GM21390 (cell line): ENCODE results near the gene RNF146.
"Not testable (repeated sequence)": the region's sequence is repeated elsewhere in the genome, so short reads cannot be mapped to it uniquely, and the experiment has no call there.

Experiments used
- ATAC-seq: cut with Tn5 transposase; IDR thresholded peaks from one replicate; pipeline ENCODE4 v1.9.1; 2021; ENCODE audit not compliant: unreplicated experiment

The RNF146 gene, protein sequence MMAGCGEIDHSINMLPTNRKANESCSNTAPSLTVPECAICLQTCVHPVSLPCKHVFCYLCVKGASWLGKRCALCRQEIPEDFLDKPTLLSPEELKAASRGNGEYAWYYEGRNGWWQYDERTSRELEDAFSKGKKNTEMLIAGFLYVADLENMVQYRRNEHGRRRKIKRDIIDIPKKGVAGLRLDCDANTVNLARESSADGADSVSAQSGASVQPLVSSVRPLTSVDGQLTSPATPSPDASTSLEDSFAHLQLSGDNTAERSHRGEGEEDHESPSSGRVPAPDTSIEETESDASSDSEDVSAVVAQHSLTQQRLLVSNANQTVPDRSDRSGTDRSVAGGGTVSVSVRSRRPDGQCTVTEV

DNA sequence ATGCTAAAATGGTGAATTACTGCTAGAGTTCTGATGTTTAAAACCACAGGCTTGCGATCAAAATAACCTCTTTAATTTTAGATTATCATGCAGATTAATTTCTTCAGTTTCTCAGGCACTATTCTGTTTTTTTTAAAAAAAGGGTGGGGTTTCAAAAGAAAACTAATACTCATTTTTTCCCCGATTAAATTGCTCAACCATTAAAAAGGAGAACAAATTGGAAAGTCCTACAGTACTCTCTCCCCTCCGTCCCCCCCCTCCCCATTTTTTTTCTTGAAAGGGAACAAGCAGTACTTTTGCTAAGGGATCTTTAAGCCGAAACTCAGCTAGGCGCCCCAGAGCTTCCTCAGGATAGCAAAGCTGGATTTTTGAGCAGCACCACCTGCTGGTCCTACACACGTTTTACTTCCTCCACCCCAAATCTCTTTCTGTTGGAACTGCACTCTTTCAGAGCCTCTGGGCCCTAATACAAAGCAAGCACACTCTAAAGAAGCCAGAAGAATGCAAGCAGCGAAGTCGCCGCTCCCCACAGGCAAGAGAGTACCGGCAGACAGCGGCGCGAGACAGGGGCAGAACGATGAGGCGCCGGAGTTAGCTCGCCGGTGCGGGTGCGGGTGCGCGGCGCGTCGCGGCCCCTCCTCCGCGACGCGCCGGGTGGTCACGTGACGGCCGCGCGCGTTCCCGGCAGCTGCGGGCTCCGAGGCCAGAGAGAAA is at the start of gene RNF146:
TSS of gene RNF146 (plus strand) at position 687 of the 714 bp plus-strand sequence. CDS start 13,475 bp downstream, outside the sequence.
- peak; percentile 81 for ATAC-seq

DNA sequence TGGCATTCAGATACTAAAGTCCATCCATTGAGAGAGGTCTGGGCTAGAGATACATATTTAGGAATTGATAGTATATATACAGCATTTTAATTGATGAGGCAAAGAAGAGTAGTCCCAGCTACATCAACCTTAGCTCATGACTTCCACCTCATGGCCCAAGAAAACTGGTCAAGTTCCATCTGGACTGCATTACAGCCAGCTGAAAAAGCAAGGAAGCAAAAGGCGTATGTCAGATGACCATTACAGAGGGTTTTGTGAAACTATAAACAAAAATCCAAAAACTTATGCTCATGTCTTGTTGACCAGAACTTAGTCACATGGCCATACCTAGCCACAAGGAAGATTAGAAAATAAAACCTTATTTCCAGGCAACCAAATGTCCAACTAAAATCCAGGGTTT is 46.8 kb upstream of the RNF146 start:
- no peak for ATAC-seq

DNA sequence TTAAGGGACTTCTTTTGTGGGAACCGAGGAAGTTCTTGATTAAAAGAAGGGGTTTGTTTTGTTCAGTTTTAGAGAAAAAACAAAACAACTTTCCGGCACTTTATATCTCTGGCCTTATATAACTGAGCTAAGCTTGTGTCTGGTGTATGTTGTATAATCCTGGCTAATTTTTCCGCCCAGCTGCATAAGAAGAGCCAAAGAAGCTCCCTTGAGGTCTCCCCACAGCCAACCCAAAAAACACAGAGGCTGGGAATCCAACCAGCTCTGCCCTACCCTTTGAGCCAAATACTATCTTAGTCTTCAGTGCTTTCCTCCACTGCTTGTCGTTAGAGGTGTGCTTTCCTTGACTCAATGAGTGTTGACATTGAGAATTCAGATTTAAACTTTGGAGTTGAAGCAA is 45.5 kb upstream of the RNF146 start:
- ATAC-seq = no peak

DNA sequence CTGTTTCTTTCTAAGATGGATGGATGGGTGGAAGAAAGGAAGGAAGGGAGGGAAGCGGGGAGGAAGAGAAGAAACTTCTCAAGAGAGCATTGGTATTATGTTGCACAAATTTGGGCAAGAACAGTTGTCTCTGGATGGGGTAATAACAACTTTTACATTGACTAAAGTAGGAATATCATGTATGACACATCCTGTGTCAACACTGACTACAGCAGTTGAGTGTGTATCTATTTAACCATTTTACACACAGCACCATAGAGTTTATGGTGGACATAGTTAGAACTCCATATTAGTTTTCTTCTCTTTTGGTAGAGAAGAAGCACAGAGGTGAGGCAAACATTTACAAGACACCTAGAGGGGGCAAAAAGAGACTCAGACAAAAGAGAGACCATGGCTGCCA is 44.2 kb upstream of the RNF146 start:
- ATAC-seq = no peak

DNA sequence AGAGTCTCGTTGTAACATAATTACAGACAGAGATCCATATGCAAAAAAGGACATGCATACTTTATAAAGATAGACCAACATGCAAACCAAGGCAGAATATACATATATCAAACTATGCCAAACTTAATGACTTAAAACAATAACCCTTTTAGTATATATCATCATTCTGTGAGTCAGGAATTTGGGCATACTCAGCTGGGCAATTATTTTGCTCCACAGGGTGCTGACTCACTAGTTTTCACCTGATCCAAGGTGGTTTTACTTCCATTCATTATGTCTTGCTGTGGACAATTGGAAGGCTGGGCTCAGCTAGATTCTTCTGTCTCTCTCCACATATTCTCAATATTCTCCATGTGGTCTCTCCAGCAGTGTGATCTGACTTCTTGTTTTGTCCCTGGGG is 41.2 kb upstream of the RNF146 start:
- ATAC-seq = no peak

DNA sequence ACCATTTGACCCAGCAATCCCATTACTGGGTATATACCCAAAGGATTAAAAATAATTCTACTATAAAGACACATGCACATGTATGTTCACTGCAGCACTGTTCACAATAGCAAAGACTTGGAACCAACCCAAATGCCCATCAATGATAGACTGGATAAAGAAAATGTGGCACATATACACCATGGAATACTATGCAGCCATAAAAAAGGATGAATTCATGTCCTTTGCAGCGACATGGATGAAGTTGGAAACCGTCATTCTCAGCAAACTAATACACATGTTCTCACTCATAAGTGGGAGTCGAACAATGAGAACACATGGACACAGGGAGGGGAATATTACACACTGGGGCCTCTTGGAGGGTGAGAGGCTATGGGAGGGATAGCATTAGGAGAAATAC is 32.8 kb upstream of the RNF146 start:
- ATAC-seq = not testable (repeated sequence)

DNA sequence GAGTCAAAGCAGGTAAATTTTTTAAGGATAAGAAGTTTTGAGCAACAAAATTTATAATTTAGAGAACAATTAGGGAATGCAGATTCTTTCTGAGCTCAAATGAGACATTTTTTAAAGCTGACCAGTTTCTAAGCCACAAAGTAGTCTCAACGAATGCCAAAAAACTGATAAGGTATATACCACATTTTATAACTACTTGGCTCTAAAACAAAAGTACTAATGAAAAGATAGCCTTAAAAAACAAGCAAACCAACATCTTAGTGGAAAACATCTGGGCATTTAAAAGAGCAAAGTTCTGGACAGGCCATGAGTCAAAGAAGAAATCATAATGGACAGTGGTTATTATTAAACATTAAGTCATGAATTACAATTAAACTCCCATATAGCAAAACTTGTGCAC is 23.2 kb upstream of the RNF146 start:
- no peak for ATAC-seq

DNA sequence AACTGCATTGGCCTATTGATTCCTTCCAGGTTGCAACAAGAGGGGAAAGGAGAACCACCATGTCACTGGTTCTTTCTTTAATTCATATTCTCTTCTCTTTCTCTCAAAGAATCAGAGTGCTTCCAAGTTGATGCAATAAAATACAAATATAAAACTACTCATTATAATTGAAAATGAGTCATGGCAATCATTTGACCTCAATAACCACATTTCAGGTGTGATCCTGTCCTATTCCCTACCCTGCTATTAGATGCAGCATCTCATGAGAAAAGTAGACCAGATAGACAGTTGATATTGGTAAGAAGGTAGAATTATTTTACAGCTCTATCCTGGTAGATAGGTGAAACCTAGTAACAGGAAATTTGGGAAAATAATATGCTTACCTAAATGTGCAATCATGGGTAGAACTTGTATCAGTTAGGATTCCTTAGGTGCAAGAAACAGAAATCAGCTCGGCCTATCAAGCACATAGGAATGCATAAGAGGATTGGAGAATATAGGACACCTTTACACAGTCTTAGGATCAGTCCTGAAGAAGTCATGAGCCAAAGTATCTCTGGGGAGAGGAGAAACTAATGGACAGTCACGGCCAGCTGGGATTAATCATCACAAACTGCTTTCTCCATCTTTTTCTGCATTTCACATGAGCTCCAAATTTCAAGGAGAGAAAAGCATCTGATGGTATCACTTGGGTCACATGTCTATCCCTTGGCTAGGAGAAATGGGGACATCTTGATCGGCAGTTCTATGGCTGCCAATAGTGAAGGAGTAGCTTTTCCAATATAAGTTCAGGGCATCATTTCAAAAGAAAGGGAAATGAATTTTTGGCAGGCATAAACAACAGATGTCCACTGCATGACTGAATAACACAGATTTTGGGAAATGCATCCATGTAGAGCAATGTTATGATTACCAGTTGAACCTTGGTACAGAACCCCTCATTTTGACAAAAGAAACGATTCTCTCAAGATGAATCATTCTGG is 19.3 kb upstream of the RNF146 start:
- no peak for ATAC-seq

DNA sequence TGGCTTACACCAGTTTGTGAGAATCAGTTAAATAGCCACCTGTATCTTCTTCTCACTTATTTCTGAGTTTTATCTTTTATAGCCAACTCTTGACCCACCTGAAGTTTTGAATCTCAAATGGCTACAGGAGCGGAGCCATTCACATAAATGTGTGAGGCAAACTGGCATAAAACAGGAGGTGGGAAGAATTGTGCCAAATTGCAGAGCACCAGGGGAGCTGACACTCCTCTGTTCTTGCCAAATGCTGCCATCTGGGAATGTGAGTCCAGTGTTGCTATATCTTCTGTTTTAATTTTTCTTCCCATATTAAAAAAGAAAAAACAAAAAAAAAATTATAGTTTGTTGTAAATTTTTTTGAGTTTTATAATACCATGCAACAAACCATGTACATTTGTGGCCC is 17.0 kb upstream of the RNF146 start:
- ATAC-seq = no peak

DNA sequence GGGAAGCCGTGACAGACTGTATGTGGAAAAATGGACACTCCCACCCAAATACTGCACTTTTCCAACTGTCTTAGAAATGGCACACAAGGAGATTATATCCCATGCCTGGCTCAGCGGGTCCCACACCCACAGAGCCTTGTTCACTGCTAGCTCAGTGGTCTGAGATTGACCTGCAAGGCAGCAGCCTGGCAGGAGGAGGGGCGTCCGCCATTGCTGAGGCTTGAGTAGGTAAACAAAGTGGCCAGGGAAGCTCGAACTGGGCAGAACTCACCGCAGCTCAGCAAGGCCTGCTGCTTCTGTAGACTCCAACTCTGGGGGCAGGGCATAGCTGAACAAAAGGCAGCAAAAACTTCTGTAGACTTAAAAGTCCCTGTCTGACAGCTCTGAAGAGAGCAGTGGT is 11.4 kb upstream of the RNF146 start:
- no peak for ATAC-seq

DNA sequence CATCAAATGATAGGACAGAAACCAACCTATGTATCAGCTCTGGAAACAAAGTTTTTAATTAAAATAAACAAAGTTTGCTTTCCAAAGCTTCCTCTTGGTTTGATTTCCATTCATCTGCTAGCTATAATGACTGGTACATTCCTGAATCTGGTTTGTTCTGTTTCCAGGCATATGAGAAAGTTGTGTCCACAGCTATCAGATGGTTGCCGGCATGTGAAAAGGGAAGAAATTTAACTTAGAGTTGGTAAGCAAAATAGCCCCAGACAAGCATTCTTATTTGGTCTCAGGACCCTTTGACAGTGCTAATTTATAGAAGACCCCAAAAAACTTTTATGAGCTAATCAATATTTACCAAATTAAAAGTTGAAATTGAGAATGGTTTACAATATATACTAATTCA is 3.8 kb upstream of the RNF146 start:
- ATAC-seq = no peak

DNA sequence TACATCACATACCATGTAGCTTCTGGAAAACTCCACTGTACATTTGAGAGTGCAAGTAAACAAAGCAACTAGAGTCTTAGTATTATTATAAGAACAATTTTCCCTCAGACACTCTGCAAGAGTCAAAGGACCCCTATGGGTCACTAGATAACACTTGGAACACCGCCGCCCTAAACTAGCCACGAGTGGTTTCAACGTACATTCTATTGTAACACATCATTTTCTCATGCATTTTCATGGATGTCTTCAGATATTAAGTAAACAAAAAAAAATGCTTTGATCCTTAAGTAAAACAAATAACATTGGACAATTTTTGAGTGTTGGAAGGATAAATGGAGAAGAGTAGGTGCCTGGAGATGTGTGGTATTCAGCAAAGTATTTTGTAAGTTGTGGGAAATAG is 3.2 kb upstream of the RNF146 start:
- ATAC-seq = no peak

DNA sequence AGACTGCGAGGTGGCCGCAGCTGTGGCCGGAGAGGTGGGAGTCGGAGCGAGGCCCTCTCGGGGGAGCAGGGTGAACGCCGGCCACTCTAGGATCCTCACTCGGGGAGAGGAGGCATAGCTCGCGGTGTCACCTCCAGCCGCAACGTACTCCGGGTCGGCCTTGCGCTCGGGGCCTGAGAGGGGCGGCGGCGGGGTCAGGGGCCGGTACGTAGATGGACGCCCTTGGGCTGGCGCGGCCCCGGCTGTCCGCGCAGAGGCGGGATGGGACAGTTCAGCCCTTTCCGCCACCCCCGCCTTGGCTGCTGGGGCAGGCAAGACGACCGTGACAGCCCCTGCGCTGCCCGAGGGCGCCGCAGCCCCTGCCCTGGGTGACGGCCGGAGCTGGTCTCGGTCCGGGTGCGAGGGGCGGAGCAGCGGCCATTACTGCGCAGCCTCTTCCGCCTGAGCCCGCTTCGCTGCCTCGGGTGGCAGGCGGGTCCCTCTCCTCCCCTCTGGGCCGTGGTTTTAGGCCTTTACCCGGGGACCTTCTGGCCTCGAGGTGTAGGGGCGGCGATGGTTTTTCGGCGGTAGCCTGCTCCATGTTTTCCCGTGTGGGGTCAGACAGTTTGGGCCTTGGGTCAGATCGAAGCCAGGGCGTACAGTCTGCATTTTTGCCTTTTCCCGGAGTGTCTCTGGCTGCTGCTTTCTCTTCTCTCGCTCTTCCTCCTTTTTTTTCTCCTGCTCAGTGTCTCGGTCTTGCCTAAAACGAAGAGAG is 405 bp downstream of the RNF146 start:
- peak; percentile 71 for ATAC-seq

DNA sequence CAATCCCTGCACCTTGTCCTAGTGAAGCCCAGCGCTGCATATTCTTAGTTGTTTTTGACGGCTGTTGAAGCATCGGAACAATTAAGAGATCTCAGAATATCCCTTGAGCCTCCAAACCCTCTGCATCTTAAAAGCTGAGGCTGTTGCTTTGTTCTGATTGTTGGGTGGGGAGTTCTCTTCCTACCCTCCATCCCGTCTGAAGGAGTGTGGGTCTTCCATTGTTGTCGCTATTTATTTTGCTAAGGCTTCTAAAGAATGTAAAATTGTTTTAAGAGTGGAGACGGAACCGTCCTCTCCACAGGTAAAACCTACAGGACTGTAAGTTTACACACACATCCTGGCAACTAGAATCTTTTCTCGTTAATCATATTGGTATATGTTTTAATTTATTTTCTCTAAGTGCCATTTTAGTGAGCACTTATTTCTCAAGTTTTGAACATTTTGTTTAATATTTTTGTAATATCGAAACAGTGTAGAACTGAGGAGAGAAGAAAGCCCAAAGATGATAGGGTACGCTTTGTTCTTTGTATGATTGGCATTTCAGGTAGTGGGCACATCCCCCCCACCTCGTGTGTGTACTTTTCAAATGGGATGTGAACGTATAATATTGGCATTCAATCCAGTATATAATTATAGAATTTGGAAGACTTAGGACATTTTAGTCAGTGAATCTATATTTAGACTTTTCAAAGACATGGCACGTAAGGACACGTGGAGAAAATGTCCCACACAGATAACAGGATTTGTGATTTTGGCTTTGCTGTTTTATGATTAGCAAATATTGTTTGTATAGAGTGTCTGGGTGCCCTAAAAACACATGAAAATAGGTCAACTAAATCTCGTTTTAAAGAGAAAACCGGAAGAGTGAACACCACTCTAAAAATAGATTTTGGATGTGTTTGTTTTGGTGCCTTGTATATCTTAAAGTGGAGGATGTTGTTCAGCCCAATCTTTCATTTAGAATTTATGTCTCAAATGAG is 1.3 kb downstream of the RNF146 start:
- peak; percentile 2 for ATAC-seq

DNA sequence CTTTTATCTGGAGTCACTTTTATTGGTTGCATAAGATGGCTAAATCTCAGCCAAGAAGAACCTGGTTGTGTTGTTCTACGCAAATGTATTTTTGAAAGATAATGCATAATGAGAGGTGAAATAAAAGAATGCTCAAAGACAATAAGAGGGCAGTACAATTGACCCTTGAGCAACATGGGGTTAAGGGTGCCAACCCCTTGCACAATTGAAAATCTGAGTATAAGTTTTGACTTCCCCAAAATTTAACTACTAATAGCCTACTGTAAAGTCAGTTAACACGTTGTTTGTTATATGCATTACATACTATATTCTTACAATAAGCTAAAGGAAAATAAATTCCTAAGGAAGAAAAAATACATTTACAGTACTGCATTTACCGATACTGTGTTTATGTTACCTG is 5.9 kb downstream of the RNF146 start:
- ATAC-seq = no peak

DNA sequence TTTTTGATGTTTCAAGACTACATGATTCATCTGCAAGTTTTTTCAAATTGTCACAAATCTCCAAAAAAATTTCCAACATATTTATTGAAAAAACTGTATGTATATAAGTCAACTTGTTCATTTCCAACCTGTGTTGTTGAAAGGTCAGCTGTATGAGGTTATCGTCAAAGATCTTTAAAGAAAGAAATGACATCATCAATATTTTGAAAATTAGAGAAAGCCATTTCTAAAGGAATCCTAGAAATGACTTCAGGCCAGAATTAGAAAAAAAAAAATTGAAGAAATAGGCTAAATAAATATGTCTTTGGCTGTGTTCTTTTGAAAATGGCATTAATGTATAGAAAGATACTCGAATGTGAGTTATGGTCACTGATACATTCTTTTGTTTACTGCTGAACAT is 6.8 kb downstream of the RNF146 start:
- no peak for ATAC-seq

DNA sequence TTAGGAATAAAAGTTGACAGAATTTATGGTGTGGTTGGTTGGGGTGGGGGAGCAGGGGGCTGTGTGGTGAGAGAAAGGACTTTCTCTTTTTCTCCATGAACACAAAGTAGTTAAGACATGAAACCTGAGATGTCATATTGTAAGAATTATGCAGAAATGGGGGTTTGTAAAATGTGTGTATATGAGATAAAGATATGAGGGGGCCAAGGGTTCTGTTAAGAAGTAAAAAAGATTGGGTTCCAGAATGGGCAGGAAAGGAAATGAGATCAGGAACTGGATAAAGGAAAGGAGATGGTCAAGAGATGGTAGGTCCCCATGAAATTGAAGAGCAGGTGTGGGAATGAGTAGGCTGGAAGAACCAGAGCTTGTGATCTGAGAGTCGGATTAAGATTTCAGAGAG is 9.7 kb downstream of the RNF146 start:
- ATAC-seq = no peak

DNA sequence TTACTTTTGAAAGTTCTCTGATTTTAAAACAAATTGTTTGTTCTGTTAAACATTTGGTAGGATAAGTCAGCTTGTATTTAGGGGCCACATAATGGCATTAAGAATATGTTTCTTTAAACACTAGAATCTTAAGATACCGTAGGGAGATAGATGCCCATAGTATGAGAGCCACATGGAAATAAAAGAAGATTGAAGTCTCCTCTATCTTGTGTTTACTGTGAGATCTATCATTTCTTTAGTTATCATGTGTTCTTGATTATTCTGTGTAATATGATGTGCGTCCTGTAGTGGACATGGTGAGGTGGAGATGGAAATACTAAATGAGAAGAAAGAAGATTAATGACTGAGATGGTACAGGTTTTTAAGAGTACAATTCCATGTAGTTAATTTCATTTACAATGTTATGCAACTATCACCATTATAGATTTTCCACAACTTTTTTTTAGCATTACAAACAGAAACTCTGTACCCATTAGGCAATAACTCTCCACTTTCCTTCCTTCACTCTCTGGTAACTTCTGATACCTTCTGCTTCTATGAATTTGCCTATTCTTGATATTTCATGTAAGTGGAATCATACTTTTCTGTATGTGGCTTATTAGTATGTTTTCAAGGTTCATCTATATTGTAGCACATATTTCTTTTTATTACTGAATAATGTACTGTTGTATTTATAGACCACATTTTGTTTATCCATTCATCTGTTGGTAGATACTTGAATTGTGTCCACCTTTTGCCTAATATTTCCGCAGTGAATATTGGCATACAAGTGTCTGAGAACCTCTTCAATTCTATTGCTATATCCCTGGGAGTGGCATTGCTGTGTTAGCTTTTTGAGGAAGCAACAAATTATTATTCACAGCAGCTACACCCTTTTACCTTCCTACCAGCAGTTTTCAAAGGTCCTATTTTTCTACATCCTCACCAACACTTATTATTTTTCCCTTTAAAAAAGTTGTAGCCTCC is 11.5 kb downstream of the RNF146 start:
- ATAC-seq = no peak
